ENCODE results near the gene CD6.

The CD6 gene

GRCh38 chr11:60934124-60934789, 37.2 kb upstream of the CD6 start:
- DNase-seq, result no peak
- intact Hi-C loops (cut with DNase I), result no loop called here

- intact Hi-C loops (cut with DNase I), result no loop called here
Observed at GRCh38 chr11:60934790-60935605, 36.5 kb upstream of the CD6 start.

GRCh38 chr11:60935676-60936442, 35.6 kb upstream of the CD6 start:
- DNase-seq, result peak in 1 of 42 donors; percentile 6
- intact Hi-C loops (cut with DNase I), result no loop called here

More at GRCh38 chr11:60934790-60935605, 36.5 kb upstream of the CD6 start:
- DNase-seq, result no peak

GRCh38 chr11:60936467-60937143, 34.9 kb upstream of the CD6 start:
- intact Hi-C loops (cut with DNase I), result no loop called here
- peak in 1 of 42 donors; percentile 7 for DNase-seq

- intact Hi-C loops (cut with DNase I), result no loop called here
- DNase-seq, result peak in 1 of 42 donors; percentile 7
Observed at GRCh38 chr11:60937144-60937527, 34.3 kb upstream of the CD6 start.

GRCh38 chr11:60937811-60938210, 33.7 kb upstream of the CD6 start:
- intact Hi-C loops (cut with DNase I), result no loop called here
- DNase-seq, result peak in 2 of 42 donors; percentile 8 to 30

- DNase-seq, result peak in 5 of 42 donors; percentile 16 to 64 (median 34)
- intact Hi-C loops (cut with DNase I), result no loop called here
Observed at GRCh38 chr11:60938500-60938899, 33.0 kb upstream of the CD6 start.

GRCh38 chr11:60939301-60939700, 32.2 kb upstream of the CD6 start:
- peak in 1 of 42 donors; percentile 7 for DNase-seq
- intact Hi-C loops (cut with DNase I), result no loop called here

- DNase-seq, result peak in 1 of 42 donors; percentile 6
- intact Hi-C loops (cut with DNase I), result loop anchor here (10.0 kb wide), 2 partner anchors 65 to 185 kb away; no protein-coding TSS in a partner anchor
Observed at GRCh38 chr11:60939855-60940254, 31.6 kb upstream of the CD6 start.

- DNase-seq, result peak in 30 of 42 donors; percentile 18 to 91 (median 61)
Observed at GRCh38 chr11:60941371-60942119, 29.9 kb upstream of the CD6 start.

GRCh38 chr11:60942219-60942618, 29.3 kb upstream of the CD6 start:
- no peak for DNase-seq
- intact Hi-C loops (cut with DNase I), result loop anchor here (10.0 kb wide), 2 partner anchors 63 to 183 kb away; no protein-coding TSS in a partner anchor

More at GRCh38 chr11:60941371-60942119, 29.9 kb upstream of the CD6 start:
- intact Hi-C loops (cut with DNase I), result loop anchor here (10.0 kb wide), 2 partner anchors 63 to 183 kb away; no protein-coding TSS in a partner anchor

- DNase-seq, result no peak
- intact Hi-C loops (cut with DNase I), result loop anchor here (10.0 kb wide), 2 partner anchors 62 to 182 kb away; no protein-coding TSS in a partner anchor
Observed at GRCh38 chr11:60942970-60943565, 28.4 kb upstream of the CD6 start.

- intact Hi-C loops (cut with DNase I), result loop anchor here (10.0 kb wide), 2 partner anchors 60 to 180 kb away; no protein-coding TSS in a partner anchor
- DNase-seq, result no peak
Observed at GRCh38 chr11:60944490-60945294, 26.8 kb upstream of the CD6 start.

GRCh38 chr11:60945295-60945667, 26.2 kb upstream of the CD6 start:
- intact Hi-C loops (cut with DNase I), result loop anchor here (10.0 kb wide), 2 partner anchors 60 to 180 kb away; no protein-coding TSS in a partner anchor
- peak in 1 of 42 donors; percentile 30 for DNase-seq

- peak in 2 of 42 donors; percentile 30 for DNase-seq
- intact Hi-C loops (cut with DNase I), result loop anchor here (10.0 kb wide), 2 partner anchors 58 to 178 kb away; no protein-coding TSS in a partner anchor
Observed at GRCh38 chr11:60946601-60947264, 24.7 kb upstream of the CD6 start.

- intact Hi-C loops (cut with DNase I), result loop anchor here (10.0 kb wide), 2 partner anchors 57 to 177 kb away; no protein-coding TSS in a partner anchor
- DNase-seq, result peak in 13 of 42 donors; percentile 36 to 82 (median 56)
Observed at GRCh38 chr11:60947700-60948099, 23.8 kb upstream of the CD6 start.
